ENCODE measurements around the gene MTRF1L. TPM values are rescaled to one million over a fixed set of nuclear protein-coding genes. Genes with fewer than 3 reads are reported as not detected.

MTRF1L gene
- total RNA-seq, 1 experiment from 2014 or later: 16.6 TPM

DNA sequence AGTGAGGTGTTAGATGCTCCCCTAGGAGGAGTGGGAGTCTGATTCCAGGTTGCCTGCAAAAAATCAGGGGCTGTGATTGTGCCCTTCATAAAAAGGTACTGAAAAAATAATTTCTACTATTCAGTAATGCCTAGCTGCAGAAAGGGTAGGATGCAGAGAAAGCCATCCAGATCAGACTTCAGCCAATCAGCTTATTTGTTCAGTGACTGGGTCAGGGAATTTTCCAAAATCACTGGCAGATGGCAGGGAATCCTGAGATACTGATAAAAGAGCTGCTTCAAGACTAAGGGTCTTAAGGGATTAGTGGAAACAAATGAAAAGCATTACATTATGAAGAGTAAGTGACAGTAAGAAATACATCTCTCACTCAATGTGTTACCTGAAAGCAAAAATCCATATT, 42.8 kb upstream of the MTRF1L start (continued):
- no peak for TF ChIP-seq ZNF281 (CRISPR knock-in tag; IDR thresholded peaks at IDR 0.05)
- TF ChIP-seq E2F1 (CRISPR knock-in tag; IDR thresholded peaks at IDR 0.05): no peak
- TF ChIP-seq ZNF138 (CRISPR knock-in tag; conservative IDR thresholded peaks at IDR 0.05): no peak
- TF ChIP-seq, protein P1, sequence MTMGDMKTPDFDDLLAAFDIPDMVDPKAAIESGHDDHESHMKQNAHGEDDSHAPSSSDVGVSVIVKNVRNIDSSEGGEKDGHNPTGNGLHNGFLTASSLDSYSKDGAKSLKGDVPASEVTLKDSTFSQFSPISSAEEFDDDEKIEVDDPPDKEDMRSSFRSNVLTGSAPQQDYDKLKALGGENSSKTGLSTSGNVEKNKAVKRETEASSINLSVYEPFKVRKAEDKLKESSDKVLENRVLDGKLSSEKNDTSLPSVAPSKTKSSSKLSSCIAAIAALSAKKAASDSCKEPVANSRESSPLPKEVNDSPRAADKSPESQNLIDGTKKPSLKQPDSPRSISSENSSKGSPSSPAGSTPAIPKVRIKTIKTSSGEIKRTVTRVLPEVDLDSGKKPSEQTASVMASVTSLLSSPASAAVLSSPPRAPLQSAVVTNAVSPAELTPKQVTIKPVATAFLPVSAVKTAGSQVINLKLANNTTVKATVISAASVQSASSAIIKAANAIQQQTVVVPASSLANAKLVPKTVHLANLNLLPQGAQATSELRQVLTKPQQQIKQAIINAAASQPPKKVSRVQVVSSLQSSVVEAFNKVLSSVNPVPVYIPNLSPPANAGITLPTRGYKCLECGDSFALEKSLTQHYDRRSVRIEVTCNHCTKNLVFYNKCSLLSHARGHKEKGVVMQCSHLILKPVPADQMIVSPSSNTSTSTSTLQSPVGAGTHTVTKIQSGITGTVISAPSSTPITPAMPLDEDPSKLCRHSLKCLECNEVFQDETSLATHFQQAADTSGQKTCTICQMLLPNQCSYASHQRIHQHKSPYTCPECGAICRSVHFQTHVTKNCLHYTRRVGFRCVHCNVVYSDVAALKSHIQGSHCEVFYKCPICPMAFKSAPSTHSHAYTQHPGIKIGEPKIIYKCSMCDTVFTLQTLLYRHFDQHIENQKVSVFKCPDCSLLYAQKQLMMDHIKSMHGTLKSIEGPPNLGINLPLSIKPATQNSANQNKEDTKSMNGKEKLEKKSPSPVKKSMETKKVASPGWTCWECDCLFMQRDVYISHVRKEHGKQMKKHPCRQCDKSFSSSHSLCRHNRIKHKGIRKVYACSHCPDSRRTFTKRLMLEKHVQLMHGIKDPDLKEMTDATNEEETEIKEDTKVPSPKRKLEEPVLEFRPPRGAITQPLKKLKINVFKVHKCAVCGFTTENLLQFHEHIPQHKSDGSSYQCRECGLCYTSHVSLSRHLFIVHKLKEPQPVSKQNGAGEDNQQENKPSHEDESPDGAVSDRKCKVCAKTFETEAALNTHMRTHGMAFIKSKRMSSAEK (CRISPR knock-in tag; IDR thresholded peaks at IDR 0.05; ENCODE audit: borderline replicate concordance): no peak
- no peak for TF ChIP-seq NR3C1 (CRISPR knock-in tag; conservative IDR thresholded peaks at IDR 0.05; ENCODE audit: low read depth)
- TF ChIP-seq USF2 (CRISPR knock-in tag; IDR thresholded peaks at IDR 0.05): no peak
- TF ChIP-seq, protein P2, sequence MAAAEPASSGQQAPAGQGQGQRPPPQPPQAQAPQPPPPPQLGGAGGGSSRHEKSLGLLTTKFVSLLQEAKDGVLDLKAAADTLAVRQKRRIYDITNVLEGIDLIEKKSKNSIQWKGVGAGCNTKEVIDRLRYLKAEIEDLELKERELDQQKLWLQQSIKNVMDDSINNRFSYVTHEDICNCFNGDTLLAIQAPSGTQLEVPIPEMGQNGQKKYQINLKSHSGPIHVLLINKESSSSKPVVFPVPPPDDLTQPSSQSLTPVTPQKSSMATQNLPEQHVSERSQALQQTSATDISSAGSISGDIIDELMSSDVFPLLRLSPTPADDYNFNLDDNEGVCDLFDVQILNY (CRISPR knock-in tag; IDR thresholded peaks at IDR 0.05): no peak
- TF ChIP-seq CDX4 (CRISPR knock-in tag; IDR thresholded peaks at IDR 0.05; ENCODE audit: borderline replicate concordance): no peak

DNA sequence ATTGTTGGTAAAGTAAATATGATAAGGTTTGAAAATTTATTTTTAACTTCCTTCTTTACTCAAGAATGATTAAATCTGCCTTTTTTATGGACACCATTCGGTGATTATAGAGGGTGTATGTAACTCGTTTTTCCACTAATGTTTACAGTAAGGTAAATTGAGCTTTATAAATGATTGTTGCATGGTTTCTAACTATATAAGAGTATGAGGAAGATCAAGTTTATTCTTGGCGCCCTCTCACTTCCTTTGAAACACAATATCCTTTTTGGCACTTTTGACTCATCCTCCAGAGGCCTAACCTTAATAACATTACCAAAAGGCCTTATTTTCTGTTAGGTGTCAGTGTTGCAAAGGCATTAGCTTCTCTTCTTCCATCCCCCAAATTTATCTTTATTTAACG, 41.8 kb upstream of the MTRF1L start:
- DNase-seq (ENCODE audit: low spot score): no peak
- no peak overlapping the region for H3K4me3 Mint-ChIP-seq
- ChIA-PET CTCF (interaction anchor here (0.8 to 1.0 kb wide), 3 partner anchors 12 to 96 kb away, joined by 3 to 4 read pairs (median 3); no protein-coding TSS in a partner anchor), POLR2A (no interaction called here)
- no peak overlapping the region for H3K27ac Mint-ChIP-seq
- no peak for ATAC-seq
- no peaks in the 10 kb centered on the region for H3K27me3 Mint-ChIP-seq (ENCODE audit: low read depth)
- H3K4me1 Mint-ChIP-seq: peaks cover 25% of the 10 kb centered on the region
- peaks cover 15% of the 10 kb centered on the region for H3K36me3 Mint-ChIP-seq
- peaks cover 13% of the 10 kb centered on the region for H3K9me3 Mint-ChIP-seq
- TF ChIP-seq, protein P3, sequence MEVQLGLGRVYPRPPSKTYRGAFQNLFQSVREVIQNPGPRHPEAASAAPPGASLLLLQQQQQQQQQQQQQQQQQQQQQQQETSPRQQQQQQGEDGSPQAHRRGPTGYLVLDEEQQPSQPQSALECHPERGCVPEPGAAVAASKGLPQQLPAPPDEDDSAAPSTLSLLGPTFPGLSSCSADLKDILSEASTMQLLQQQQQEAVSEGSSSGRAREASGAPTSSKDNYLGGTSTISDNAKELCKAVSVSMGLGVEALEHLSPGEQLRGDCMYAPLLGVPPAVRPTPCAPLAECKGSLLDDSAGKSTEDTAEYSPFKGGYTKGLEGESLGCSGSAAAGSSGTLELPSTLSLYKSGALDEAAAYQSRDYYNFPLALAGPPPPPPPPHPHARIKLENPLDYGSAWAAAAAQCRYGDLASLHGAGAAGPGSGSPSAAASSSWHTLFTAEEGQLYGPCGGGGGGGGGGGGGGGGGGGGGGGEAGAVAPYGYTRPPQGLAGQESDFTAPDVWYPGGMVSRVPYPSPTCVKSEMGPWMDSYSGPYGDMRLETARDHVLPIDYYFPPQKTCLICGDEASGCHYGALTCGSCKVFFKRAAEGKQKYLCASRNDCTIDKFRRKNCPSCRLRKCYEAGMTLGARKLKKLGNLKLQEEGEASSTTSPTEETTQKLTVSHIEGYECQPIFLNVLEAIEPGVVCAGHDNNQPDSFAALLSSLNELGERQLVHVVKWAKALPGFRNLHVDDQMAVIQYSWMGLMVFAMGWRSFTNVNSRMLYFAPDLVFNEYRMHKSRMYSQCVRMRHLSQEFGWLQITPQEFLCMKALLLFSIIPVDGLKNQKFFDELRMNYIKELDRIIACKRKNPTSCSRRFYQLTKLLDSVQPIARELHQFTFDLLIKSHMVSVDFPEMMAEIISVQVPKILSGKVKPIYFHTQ (CRISPR knock-in tag; IDR thresholded peaks at IDR 0.05): no peak
- TF ChIP-seq, protein P4, sequence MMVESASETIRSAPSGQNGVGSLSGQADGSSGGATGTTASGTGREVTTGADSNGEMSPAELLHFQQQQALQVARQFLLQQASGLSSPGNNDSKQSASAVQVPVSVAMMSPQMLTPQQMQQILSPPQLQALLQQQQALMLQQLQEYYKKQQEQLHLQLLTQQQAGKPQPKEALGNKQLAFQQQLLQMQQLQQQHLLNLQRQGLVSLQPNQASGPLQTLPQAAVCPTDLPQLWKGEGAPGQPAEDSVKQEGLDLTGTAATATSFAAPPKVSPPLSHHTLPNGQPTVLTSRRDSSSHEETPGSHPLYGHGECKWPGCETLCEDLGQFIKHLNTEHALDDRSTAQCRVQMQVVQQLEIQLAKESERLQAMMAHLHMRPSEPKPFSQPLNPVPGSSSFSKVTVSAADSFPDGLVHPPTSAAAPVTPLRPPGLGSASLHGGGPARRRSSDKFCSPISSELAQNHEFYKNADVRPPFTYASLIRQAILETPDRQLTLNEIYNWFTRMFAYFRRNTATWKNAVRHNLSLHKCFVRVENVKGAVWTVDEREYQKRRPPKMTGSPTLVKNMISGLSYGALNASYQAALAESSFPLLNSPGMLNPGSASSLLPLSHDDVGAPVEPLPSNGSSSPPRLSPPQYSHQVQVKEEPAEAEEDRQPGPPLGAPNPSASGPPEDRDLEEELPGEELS (CRISPR knock-in tag; IDR thresholded peaks at IDR 0.05): no peak
- TF ChIP-seq ZNF317 (CRISPR knock-in tag; IDR thresholded peaks at IDR 0.05; ENCODE audit: borderline replicate concordance, low read depth) (no peak), ZNF416 (CRISPR knock-in tag; IDR thresholded peaks at IDR 0.05) (no peak), RORB (CRISPR knock-in tag; IDR thresholded peaks at IDR 0.05) (no peak), MXD4 (CRISPR knock-in tag; IDR thresholded peaks at IDR 0.05; ENCODE audit: borderline replicate concordance) (no peak), PREB (CRISPR knock-in tag; IDR thresholded peaks at IDR 0.05; ENCODE audit: borderline replicate concordance) (no peak), ZNF263 (CRISPR knock-in tag; IDR thresholded peaks at IDR 0.05; ENCODE audit: low read depth) (no peak), KAT7 (CRISPR knock-in tag; IDR thresholded peaks at IDR 0.05; ENCODE audit: borderline replicate concordance) (no peak)
- TF ChIP-seq, protein P5, sequence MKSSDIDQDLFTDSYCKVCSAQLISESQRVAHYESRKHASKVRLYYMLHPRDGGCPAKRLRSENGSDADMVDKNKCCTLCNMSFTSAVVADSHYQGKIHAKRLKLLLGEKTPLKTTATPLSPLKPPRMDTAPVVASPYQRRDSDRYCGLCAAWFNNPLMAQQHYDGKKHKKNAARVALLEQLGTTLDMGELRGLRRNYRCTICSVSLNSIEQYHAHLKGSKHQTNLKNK (CRISPR knock-in tag; IDR thresholded peaks at IDR 0.05): no peak
